Liver (tissue), 9 donors: ENCODE results near the gene DPYSL4. TPM values are rescaled to one million over a fixed set of nuclear protein-coding genes. Genes with fewer than 3 reads are reported as not detected.

Experiments used
- DNase-seq: peaks from one replicate; pipeline ENCODE4 v3.0.0-alpha.2; 2017; ENCODE audit warnings: low spot score
- H3K27ac ChIP-seq, 2 donors: one replicate each; pipeline ENCODE4 v1.7.0; 2013; ENCODE audit warnings: inconsistent platforms in 2 of 2, low read length in 2 of 2, control low read depth in 1 of 2, low read depth in 1 of 2, mild to moderate bottlenecking in 1 of 2
- H3K27me3 ChIP-seq, 4 donors: one replicate each; pipeline versions ENCODE4 v1.6.1 to v1.7.0; 2013; ENCODE audit warnings: low read length in 3 of 4, inconsistent platforms in 1 of 4, mild to moderate bottlenecking in 1 of 4, moderate library complexity in 1 of 4; ENCODE audit not compliant: control insufficient read depth in 4 of 4, insufficient read depth in 4 of 4
- H3K36me3 ChIP-seq, 4 donors: one replicate each; pipeline versions ENCODE4 v1.6.1 to v1.7.0; 2013; ENCODE audit warnings: low read length in 3 of 4, mild to moderate bottlenecking in 3 of 4, low read depth in 1 of 4, moderate library complexity in 1 of 4; ENCODE audit not compliant: control insufficient read depth in 4 of 4, insufficient read depth in 3 of 4
- H3K4me1 ChIP-seq, 4 donors: one replicate each; pipeline versions ENCODE4 v1.6.1 to v1.7.0; 2013; ENCODE audit warnings: low read length in 3 of 4, mild to moderate bottlenecking in 3 of 4, moderate library complexity in 1 of 4; ENCODE audit not compliant: control insufficient read depth in 4 of 4, insufficient read depth in 4 of 4
- H3K4me3 ChIP-seq, 3 donors: one replicate each; pipeline versions ENCODE4 v1.6.1 to v1.7.0; 2013; ENCODE audit warnings: low read length in 3 of 3, control low read depth in 1 of 3, low read depth in 1 of 3, mild to moderate bottlenecking in 1 of 3
- H3K9ac ChIP-seq, 2 donors: one replicate each; pipeline ENCODE4 v1.7.0; 2013; ENCODE audit warnings: low read length in 2 of 2, mild to moderate bottlenecking in 2 of 2, moderate library complexity in 2 of 2, control low read depth in 1 of 2, low read depth in 1 of 2
- H3K9me3 ChIP-seq, 4 donors: one replicate each; pipeline versions ENCODE4 v1.6.1 to v1.7.0; 2013; ENCODE audit warnings: low read length in 3 of 4; ENCODE audit not compliant: control insufficient read depth in 4 of 4
- CTCF ChIP-seq: fragments of 150-350 bp; IDR thresholded peaks from 2 replicates; pipeline ENCODE4 v1.5.1; 2017; ENCODE audit warnings: improper control_type of control experiment, low read depth, low read length; ENCODE audit not compliant: missing input control
- EGR1 ChIP-seq, 2 donors: IDR thresholded peaks; 2 replicates each; pipeline ENCODE4 v1.6.1; 2016 to 2018; ENCODE audit warnings: antibody characterized with exemption in 2 of 2, low read depth in 2 of 2
- FOXA1 ChIP-seq: IDR thresholded peaks from 2 replicates; pipeline ENCODE4 v1.6.1; 2016; ENCODE audit warnings: antibody characterized with exemption
- FOXA2 ChIP-seq: IDR thresholded peaks from 2 replicates; pipeline ENCODE4 v1.6.1; 2016; ENCODE audit warnings: antibody characterized with exemption
- HNF4A ChIP-seq, 2 donors: conservative IDR thresholded peaks; 2 replicates each; pipeline ENCODE4 v1.6.1; 2016; ENCODE audit warnings: antibody characterized with exemption in 2 of 2, mild to moderate bottlenecking in 2 of 2
- HNF4G ChIP-seq: IDR thresholded peaks from 2 replicates; pipeline ENCODE4 v1.6.1; 2016; ENCODE audit warnings: antibody characterized with exemption
- JUND ChIP-seq, 2 donors: IDR thresholded peaks; 2 replicates each; pipeline ENCODE4 v1.6.1; 2016; ENCODE audit warnings: antibody characterized with exemption in 2 of 2
- MAX ChIP-seq: IDR thresholded peaks from 2 replicates; pipeline ENCODE4 v1.6.1; 2016; ENCODE audit warnings: antibody characterized with exemption
- NR2F2 ChIP-seq: IDR thresholded peaks from 2 replicates; pipeline ENCODE4 v1.6.1; 2016; ENCODE audit warnings: antibody characterized with exemption
- REST ChIP-seq: IDR thresholded peaks from 2 replicates; pipeline ENCODE4 v1.6.1; 2016; ENCODE audit warnings: antibody characterized with exemption, mild to moderate bottlenecking
- RXRA ChIP-seq, 2 donors: IDR thresholded peaks; 2 replicates each; pipeline ENCODE4 v1.6.1; 2017 to 2018; ENCODE audit warnings: antibody characterized with exemption in 2 of 2, mild to moderate bottlenecking in 1 of 2
- SP1 ChIP-seq: IDR thresholded peaks from 2 replicates; pipeline ENCODE4 v1.6.1; 2018; ENCODE audit warnings: antibody characterized with exemption, mild to moderate bottlenecking
- ZBTB33 ChIP-seq: IDR thresholded peaks from 2 replicates; pipeline ENCODE4 v1.6.1; 2016; ENCODE audit warnings: antibody characterized with exemption
- whole genome bisulfite sequencing: extraction: QIAGEN DNeasy Blood & Tissue Kit; methylation state at CpG from one replicate; pipeline ENCODE4 v1.1.7; 2013; 5-methylcytosine and 5-hydroxymethylcytosine counted together
- polyA plus RNA-seq, 2 donors: library from polyadenylated mRNA; stranded (reverse) in 1 of 2; unstranded in 1 of 2; fragments of 200-250 nt in 1 of 2; fragments of >200 nt in 1 of 2; fragmentation: Nextera tagmentation in 1 of 2; extraction: Ambion mirVana in 1 of 2; gene quantifications; one replicate each; pipeline versions ENCODE4 v1.2.1 to v1.2.3, GENCODE V29; 2013 to 2015
- total RNA-seq, 2 donors: library from RNA; depleted of rRNA; stranded (reverse); fragments of >200 nt; gene quantifications; one replicate each; pipeline ENCODE4 v1.2.3, GENCODE V29; 2014
- donor health status: healthy.
- donor health status: healthy.
- donor health status: healthy.
- donor health status: healthy.
- donor health status: healthy.

Gene DPYSL4
- total and polyA plus RNA-seq, 4 donors: 0.19 to 2.2 (median 0.26) TPM

GRCh38 chr10:132162021-132162531, 24.7 kb upstream of the DPYSL4 start:
- Histone ChIP-seq H3K36me3 (no peaks in the 10 kb centered on the region), H3K27me3 (peaks cover 0 to 3% (median 2%) of the 10 kb centered on the region in 4 donors), H3K27ac (no peak overlapping the region), H3K9me3 (no peaks in the 10 kb centered on the region), H3K4me1 (peaks cover 0 to 7% (median 1%) of the 10 kb centered on the region in 4 donors), H3K9ac (no peak overlapping the region), H3K4me3 (no peak overlapping the region)
- no peak for TF ChIP-seq MAX
- no peak for TF ChIP-seq NR2F2
- no peak for TF ChIP-seq HNF4A (conservative IDR thresholded peaks at IDR 0.05)
- TF ChIP-seq ZBTB33: no peak
- TF ChIP-seq FOXA2: no peak
- TF ChIP-seq REST: no peak
- TF ChIP-seq FOXA1: no peak
- no peak for DNase-seq
- 52% methylated on average over 12 of the region's 12 CpGs for WGBS

GRCh38 chr10:132162590-132163277, 24.0 kb upstream of the DPYSL4 start:
- H3K27me3 ChIP-seq: peaks cover 0 to 3% (median 2%) of the 10 kb centered on the region in 4 donors
- peaks cover 0 to 7% (median 1%) of the 10 kb centered on the region in 4 donors for H3K4me1 ChIP-seq
- no peaks in the 10 kb centered on the region for H3K9me3 ChIP-seq
- no peak overlapping the region for H3K9ac ChIP-seq
- DNase-seq: no peak
- H3K4me3 ChIP-seq: no peak overlapping the region
- H3K27ac ChIP-seq: no peak overlapping the region
- H3K36me3 ChIP-seq: no peaks in the 10 kb centered on the region
- WGBS: 61% methylated on average over 10 of the region's 10 CpGs
- TF ChIP-seq CTCF (no peak), REST (no peak), HNF4A (conservative IDR thresholded peaks at IDR 0.05) (no peak), JUND (IDR thresholded peaks at IDR 0.05) (no peak), ZBTB33 (no peak), MAX (no peak), SP1 (no peak), FOXA1 (no peak), HNF4G (no peak), EGR1 (IDR thresholded peaks at IDR 0.05; ENCODE audit: low read depth in 2 of 2) (no peak), FOXA2 (no peak), RXRA (IDR thresholded peaks at IDR 0.05) (no peak)
